Daoy (cell line): ENCODE results near the gene SLC7A6OS. TPM values are rescaled to one million over a fixed set of nuclear protein-coding genes. Genes with fewer than 3 reads are reported as not detected.

Experiments used
- DNase-seq: peaks from one replicate; pipeline ENCODE4 v3.0.0-alpha.2; 2015; ENCODE audit warnings: low read depth
- total RNA-seq: library from RNA; depleted of rRNA; stranded (reverse); fragments of >200 nt; shearing (Covaris generic); gene quantifications from 2 replicates; pipeline ENCODE4 v1.2.3, GENCODE V29; 2014

The SLC7A6OS gene
- total RNA-seq, 1 experiment from 2014 or later: 6.6 TPM

GRCh38 chr16:68279726-68280558 lies 30.8 kb downstream of the SLC7A6OS start:
- no peak for DNase-seq

- no peak for DNase-seq
These were observed 34.5 kb downstream of the SLC7A6OS start for GRCh38 chr16:68276223-68276622.

- DNase-seq: no peak
These were observed 35.0 kb downstream of the SLC7A6OS start for GRCh38 chr16:68275611-68276191.

- no peak for DNase-seq
These were observed 36.3 kb downstream of the SLC7A6OS start for GRCh38 chr16:68274441-68274840.

GRCh38 chr16:68273896-68274295 lies 36.9 kb downstream of the SLC7A6OS start:
- DNase-seq: no peak

- no peak for DNase-seq
These were observed 37.3 kb downstream of the SLC7A6OS start for GRCh38 chr16:68273459-68273858.

- DNase-seq: no peak
These were observed 38.1 kb downstream of the SLC7A6OS start for GRCh38 chr16:68272507-68273209.

- no peak for DNase-seq
These were observed 40.4 kb downstream of the SLC7A6OS start for GRCh38 chr16:68270353-68270752.

GRCh38 chr16:68269793-68270192 lies 41.0 kb downstream of the SLC7A6OS start:
- no peak for DNase-seq

GRCh38 chr16:68267612-68268405 lies 42.9 kb downstream of the SLC7A6OS start:
- no peak for DNase-seq

GRCh38 chr16:68265078-68265920 lies 45.4 kb downstream of the SLC7A6OS start:
- peak; percentile 77 for DNase-seq

GRCh38 chr16:68264128-68265077 lies 46.3 kb downstream of the SLC7A6OS start, which contains the start of gene SLC7A6:
SLC7A6 (plus strand) TSS chr16:68264526; CDS start chr16:68274727, 10,201 bp downstream.
- DNase-seq: peak; percentile 88

GRCh38 chr16:68263559-68264127 lies 47.1 kb downstream of the SLC7A6OS start:
- no peak for DNase-seq

- DNase-seq: no peak
These were observed 51.5 kb downstream of the SLC7A6OS start for GRCh38 chr16:68259007-68259825.

GRCh38 chr16:68257906-68258800 lies 52.6 kb downstream of the SLC7A6OS start:
- DNase-seq: peak; percentile 67

GRCh38 chr16:68257251-68257905 lies 53.4 kb downstream of the SLC7A6OS start:
- no peak for DNase-seq

- DNase-seq: no peak
These were observed 55.0 kb downstream of the SLC7A6OS start for GRCh38 chr16:68255712-68256111.
